Measurements from ENCODE around the gene RAB25. TPM values are rescaled to one million over a fixed set of nuclear protein-coding genes. Genes with fewer than 3 reads are reported as not detected.

Gene RAB25
- total RNA-seq, 1 donor from 2014 or later, result 3.1 TPM

DNA sequence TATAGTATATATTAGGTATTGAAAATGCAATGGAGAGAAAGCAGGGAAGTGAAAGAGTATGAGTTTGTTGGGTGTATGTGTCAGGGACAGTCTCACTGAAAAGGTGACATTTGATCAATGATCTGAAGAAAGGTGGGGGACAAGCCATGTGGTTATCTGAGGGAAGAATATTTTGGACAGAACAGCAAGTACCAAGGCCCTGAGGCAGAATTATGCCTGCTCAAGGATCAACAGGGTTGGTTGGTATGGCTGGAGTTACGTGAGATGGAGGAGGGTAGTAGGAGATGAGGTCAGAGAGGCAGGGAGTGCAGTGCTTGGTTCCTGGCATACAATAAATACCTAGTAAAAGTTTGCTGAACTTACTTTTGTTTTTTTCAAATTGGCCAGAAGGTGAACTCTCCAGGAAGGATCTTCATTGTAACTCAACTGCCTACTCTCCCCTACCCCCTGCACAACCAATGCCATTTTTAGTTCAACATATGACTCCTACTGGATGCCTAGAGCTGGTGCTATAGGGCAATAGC, 4.6 kb upstream of the RAB25 start:
- Histone ChIP-seq H3K4me2 (ENCODE audit: low read length) (no peak overlapping the region), H4K20me1 (ENCODE audit: insufficient read depth, low read length) (peaks cover 21% of the 10 kb centered on the region), H3K27ac (ENCODE audit: low read depth, low read length) (no peak overlapping the region), H3K4me3 (ENCODE audit: insufficient read depth, low read depth, low read length) (no peak overlapping the region), H3K79me2 (ENCODE audit: insufficient read depth, low read length) (peaks cover 37% of the 10 kb centered on the region), H3K9me3 (ENCODE audit: insufficient read depth, low read depth, low read length) (no peaks in the 10 kb centered on the region), H2AFZ (ENCODE audit: low read depth, low read length) (no peak overlapping the region), H3K36me3 (ENCODE audit: insufficient read depth, low read length) (no peaks in the 10 kb centered on the region), H3K4me1 (ENCODE audit: insufficient read depth, low read length) (peaks cover 6% of the 10 kb centered on the region), H3K27me3 (ENCODE audit: insufficient read depth, low read length) (no peaks in the 10 kb centered on the region), H3K9ac (ENCODE audit: low read length) (no peak overlapping the region)
- peaks cover 17% of the 10 kb centered on the region for H3K36me3 Mint-ChIP-seq (ENCODE audit: low read depth, unreplicated experiment)
- FAIRE-seq (no peak), DNase-seq (ENCODE audit: low read depth) (no peak)
- TF ChIP-seq EZH2 (IDR thresholded peaks at IDR 0.05; ENCODE audit: insufficient read depth, low read length), result no peak
- TF ChIP-seq, protein P1, sequence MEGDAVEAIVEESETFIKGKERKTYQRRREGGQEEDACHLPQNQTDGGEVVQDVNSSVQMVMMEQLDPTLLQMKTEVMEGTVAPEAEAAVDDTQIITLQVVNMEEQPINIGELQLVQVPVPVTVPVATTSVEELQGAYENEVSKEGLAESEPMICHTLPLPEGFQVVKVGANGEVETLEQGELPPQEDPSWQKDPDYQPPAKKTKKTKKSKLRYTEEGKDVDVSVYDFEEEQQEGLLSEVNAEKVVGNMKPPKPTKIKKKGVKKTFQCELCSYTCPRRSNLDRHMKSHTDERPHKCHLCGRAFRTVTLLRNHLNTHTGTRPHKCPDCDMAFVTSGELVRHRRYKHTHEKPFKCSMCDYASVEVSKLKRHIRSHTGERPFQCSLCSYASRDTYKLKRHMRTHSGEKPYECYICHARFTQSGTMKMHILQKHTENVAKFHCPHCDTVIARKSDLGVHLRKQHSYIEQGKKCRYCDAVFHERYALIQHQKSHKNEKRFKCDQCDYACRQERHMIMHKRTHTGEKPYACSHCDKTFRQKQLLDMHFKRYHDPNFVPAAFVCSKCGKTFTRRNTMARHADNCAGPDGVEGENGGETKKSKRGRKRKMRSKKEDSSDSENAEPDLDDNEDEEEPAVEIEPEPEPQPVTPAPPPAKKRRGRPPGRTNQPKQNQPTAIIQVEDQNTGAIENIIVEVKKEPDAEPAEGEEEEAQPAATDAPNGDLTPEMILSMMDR (IDR thresholded peaks at IDR 0.05; ENCODE audit: insufficient read depth, low read depth, low read length), result no peak
- H3K27ac Mint-ChIP-seq (ENCODE audit: unreplicated experiment), result no peak overlapping the region
- H3K4me3 Mint-ChIP-seq (ENCODE audit: unreplicated experiment), result peak overlapping the region; percentile 94
- H3K9me3 Mint-ChIP-seq (ENCODE audit: unreplicated experiment), result no peaks in the 10 kb centered on the region
- H3K27me3 Mint-ChIP-seq (ENCODE audit: low read depth, unreplicated experiment), result peaks cover 2% of the 10 kb centered on the region
- peaks cover 10% of the 10 kb centered on the region for H3K4me1 Mint-ChIP-seq (ENCODE audit: low read depth, unreplicated experiment)

DNA sequence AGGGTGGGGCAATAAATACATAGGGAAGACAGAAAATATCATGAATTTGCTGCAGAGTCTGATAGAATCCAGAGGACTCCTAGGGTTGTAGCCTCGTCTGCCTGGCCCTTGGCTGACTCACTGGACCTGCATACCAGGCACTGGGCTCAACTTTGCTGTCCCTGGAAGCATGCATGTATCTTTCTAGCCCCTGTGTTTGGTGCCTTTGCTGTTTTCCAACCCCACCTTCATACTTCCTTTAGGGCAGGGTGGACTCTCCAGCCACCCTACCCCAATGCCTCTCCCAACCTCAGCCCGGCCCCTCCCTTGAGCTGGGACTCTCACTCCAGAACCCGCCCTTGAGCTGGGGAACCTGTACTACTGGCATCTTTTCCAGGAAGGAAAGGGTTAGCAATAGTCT, 1.2 kb downstream of the RAB25 start:
- peaks cover 2% of the 10 kb centered on the region for H3K27me3 Mint-ChIP-seq (ENCODE audit: low read depth, unreplicated experiment)
- no peak for TF ChIP-seq EZH2 (IDR thresholded peaks at IDR 0.05; ENCODE audit: insufficient read depth, low read length)
- TF ChIP-seq, protein P1 (IDR thresholded peaks at IDR 0.05; ENCODE audit: insufficient read depth, low read depth, low read length), result no peak
- H3K4me1 ChIP-seq (ENCODE audit: insufficient read depth, low read length), result peaks cover 2% of the 10 kb centered on the region
- FAIRE-seq, result no peak
- H3K27me3 ChIP-seq (ENCODE audit: insufficient read depth, low read length), result no peaks in the 10 kb centered on the region
- no peak overlapping the region for H3K27ac ChIP-seq (ENCODE audit: low read depth, low read length)
- H3K9ac ChIP-seq (ENCODE audit: low read length), result no peak overlapping the region
- no peak overlapping the region for H3K27ac Mint-ChIP-seq (ENCODE audit: unreplicated experiment)
- no peaks in the 10 kb centered on the region for H3K9me3 ChIP-seq (ENCODE audit: insufficient read depth, low read depth, low read length)
- H3K36me3 Mint-ChIP-seq (ENCODE audit: low read depth, unreplicated experiment), result peaks cover 5% of the 10 kb centered on the region
- DNase-seq (ENCODE audit: low read depth), result no peak
- H3K79me2 ChIP-seq (ENCODE audit: insufficient read depth, low read length), result no peaks in the 10 kb centered on the region
- no peak overlapping the region for H3K4me3 Mint-ChIP-seq (ENCODE audit: unreplicated experiment)
- no peaks in the 10 kb centered on the region for H3K36me3 ChIP-seq (ENCODE audit: insufficient read depth, low read length)
- no peak overlapping the region for H3K4me3 ChIP-seq (ENCODE audit: insufficient read depth, low read depth, low read length)
- H2AFZ ChIP-seq (ENCODE audit: low read depth, low read length), result no peak overlapping the region
- H4K20me1 ChIP-seq (ENCODE audit: insufficient read depth, low read length), result peaks cover 5% of the 10 kb centered on the region
- no peak overlapping the region for H3K4me2 ChIP-seq (ENCODE audit: low read length)
- peaks cover 12% of the 10 kb centered on the region for H3K4me1 Mint-ChIP-seq (ENCODE audit: low read depth, unreplicated experiment)
- peaks cover 2% of the 10 kb centered on the region for H3K9me3 Mint-ChIP-seq (ENCODE audit: unreplicated experiment)

DNA sequence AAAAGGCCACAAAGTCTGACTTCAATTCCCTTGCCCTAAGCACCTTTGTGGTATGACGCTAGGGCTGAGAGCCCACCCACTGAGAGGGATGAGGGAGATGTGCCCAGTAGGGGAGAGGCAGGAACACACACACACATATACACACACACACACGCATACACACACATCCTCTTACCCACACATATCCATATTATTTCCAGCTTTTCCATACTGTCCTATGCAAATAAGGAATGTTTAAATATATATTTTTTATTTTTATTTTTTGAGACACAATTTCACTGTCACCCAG, 3.0 kb downstream of the RAB25 start:
- DNase-seq (ENCODE audit: low read depth) (no peak), FAIRE-seq (no peak)
- no peak overlapping the region for H3K4me3 Mint-ChIP-seq (ENCODE audit: unreplicated experiment)
- H3K36me3 ChIP-seq (ENCODE audit: insufficient read depth, low read length), result no peaks in the 10 kb centered on the region
- peaks cover 12% of the 10 kb centered on the region for H3K4me1 Mint-ChIP-seq (ENCODE audit: low read depth, unreplicated experiment)
- no peaks in the 10 kb centered on the region for H3K27me3 ChIP-seq (ENCODE audit: insufficient read depth, low read length)
- H3K27ac ChIP-seq (ENCODE audit: low read depth, low read length), result no peak overlapping the region
- no peak overlapping the region for H3K9ac ChIP-seq (ENCODE audit: low read length)
- no peaks in the 10 kb centered on the region for H3K79me2 ChIP-seq (ENCODE audit: insufficient read depth, low read length)
- H2AFZ ChIP-seq (ENCODE audit: low read depth, low read length), result no peak overlapping the region
- H3K4me3 ChIP-seq (ENCODE audit: insufficient read depth, low read depth, low read length), result no peak overlapping the region
- peaks cover 2% of the 10 kb centered on the region for H3K9me3 Mint-ChIP-seq (ENCODE audit: unreplicated experiment)
- TF ChIP-seq, protein P1 (IDR thresholded peaks at IDR 0.05; ENCODE audit: insufficient read depth, low read depth, low read length), result no peak
- no peak for TF ChIP-seq EZH2 (IDR thresholded peaks at IDR 0.05; ENCODE audit: insufficient read depth, low read length)
- H3K36me3 Mint-ChIP-seq (ENCODE audit: low read depth, unreplicated experiment), result peaks cover under 1% of the 10 kb centered on the region
- H3K27me3 Mint-ChIP-seq (ENCODE audit: low read depth, unreplicated experiment), result peaks cover 2% of the 10 kb centered on the region
- H3K9me3 ChIP-seq (ENCODE audit: insufficient read depth, low read depth, low read length), result no peaks in the 10 kb centered on the region
- H4K20me1 ChIP-seq (ENCODE audit: insufficient read depth, low read length), result no peaks in the 10 kb centered on the region
- no peak overlapping the region for H3K27ac Mint-ChIP-seq (ENCODE audit: unreplicated experiment)
- no peak overlapping the region for H3K4me2 ChIP-seq (ENCODE audit: low read length)
- H3K4me1 ChIP-seq (ENCODE audit: insufficient read depth, low read length), result peaks cover 2% of the 10 kb centered on the region

Data from astrocyte (in vitro differentiated cells and primary cell).